HepG2 (cell line): ENCODE measurements around the gene TSKU. TPM values are rescaled to one million over a fixed set of nuclear protein-coding genes. Genes with fewer than 3 reads are reported as not detected.

Experiments used
- CCAR2 ChIP-seq: fragments of 200-400 bp; formaldehyde crosslinking; optimal IDR thresholded peaks from 2 replicates; pipeline ENCODE3; 2018; ENCODE audit warnings: low read depth, mild to moderate bottlenecking, low read length, moderate library complexity
- EHMT2 ChIP-seq: fragments of 200-600 bp; sonication (generic); IDR thresholded peaks from 2 replicates; pipeline ENCODE4 v1.7.0; 2017; ENCODE audit warnings: antibody characterized with exemption, low read depth, low read length, borderline replicate concordance
- GPBP1L1 ChIP-seq: sonication (generic); formaldehyde crosslinking; IDR thresholded peaks from 2 replicates; pipeline ENCODE4 v1.5.0; 2020; ENCODE audit warnings: mild to moderate bottlenecking, missing genetic modification reagents
- HNRNPLL ChIP-seq: fragments of 200-400 bp; formaldehyde crosslinking; IDR thresholded peaks from 2 replicates; pipeline ENCODE4 v1.6.1; 2017; ENCODE audit warnings: mild to moderate bottlenecking, low read depth, low read length; ENCODE audit not compliant: poor library complexity, severe bottlenecking
- ISX ChIP-seq: sonication (generic); formaldehyde crosslinking; conservative IDR thresholded peaks from 2 replicates; pipeline ENCODE4 v1.5.0; 2020; ENCODE audit warnings: missing genetic modification reagents
- KAT8 ChIP-seq: IDR thresholded peaks from 2 replicates; pipeline ENCODE4 v1.6.1; 2016; ENCODE audit warnings: missing genetic modification reagents, missing compliant biosample characterization
- MBNL3 ChIP-seq: fragments of 250-450 bp; sonication (Bioruptor Pico); conservative IDR thresholded peaks from 2 replicates; pipeline ENCODE4 v1.8.0; 2022; ENCODE audit warnings: mild to moderate bottlenecking, inconsistent platforms
- NPAS2 ChIP-seq: sonication (generic); formaldehyde crosslinking; IDR thresholded peaks from 2 replicates; pipeline ENCODE4 v1.8.0; 2022; ENCODE audit warnings: mild to moderate bottlenecking, missing genetic modification reagents, borderline replicate concordance
- PRDM15 ChIP-seq: sonication (generic); formaldehyde crosslinking; IDR thresholded peaks from 2 replicates; pipeline ENCODE4 v1.4.0; 2020; ENCODE audit warnings: missing genetic modification reagents
- SATB2 ChIP-seq: sonication (generic); formaldehyde crosslinking; IDR thresholded peaks from 2 replicates; pipeline ENCODE4 v1.5.0; 2020; ENCODE audit warnings: missing genetic modification reagents
- SMAD3 ChIP-seq: sonication (generic); formaldehyde crosslinking; IDR thresholded peaks from 2 replicates; pipeline ENCODE4 v1.4.0; 2020; ENCODE audit warnings: missing genetic modification reagents
- STAT5B ChIP-seq: sonication (generic); formaldehyde crosslinking; IDR thresholded peaks from 2 replicates; pipeline ENCODE4 v1.4.0; 2020; ENCODE audit warnings: missing genetic modification reagents
- TCF12 ChIP-seq, 2 experiments: fragments of 450-650 bp in 1 of 2; sonication (generic) in 1 of 2; formaldehyde crosslinking in 1 of 2; IDR thresholded peaks; 2 replicates each; pipeline versions ENCODE4 v1.6.1 to v1.8.0; 2017 to 2022; ENCODE audit warnings: antibody characterized with exemption in 1 of 2, mild to moderate bottlenecking in 1 of 2, missing genetic modification reagents in 1 of 2, moderate library complexity in 1 of 2
- TCF7 ChIP-seq: sonication (generic); IDR thresholded peaks from 2 replicates; pipeline ENCODE4 v1.6.1; 2016; ENCODE audit warnings: antibody characterized with exemption, low read depth
- TMF1 ChIP-seq: sonication (generic); formaldehyde crosslinking; IDR thresholded peaks from 2 replicates; pipeline ENCODE4 v1.8.1; 2022; ENCODE audit warnings: low read depth, missing genetic modification reagents
- TOPORS ChIP-seq: sonication (generic); formaldehyde crosslinking; IDR thresholded peaks from 2 replicates; pipeline ENCODE4 v1.8.0; 2023; ENCODE audit warnings: mild to moderate bottlenecking, missing genetic modification reagents
- TRIM24 ChIP-seq: sonication (generic); formaldehyde crosslinking; IDR thresholded peaks from 2 replicates; pipeline ENCODE4 v1.8.0; 2022; ENCODE audit warnings: mild to moderate bottlenecking, missing genetic modification reagents
- ZBTB2 ChIP-seq: sonication (generic); formaldehyde crosslinking; IDR thresholded peaks from 2 replicates; pipeline ENCODE4 v1.8.0; 2022; ENCODE audit warnings: low read depth, missing genetic modification reagents
- ZMYM4 ChIP-seq: sonication (generic); formaldehyde crosslinking; IDR thresholded peaks from 2 replicates; pipeline ENCODE4 v1.8.1; 2023; ENCODE audit warnings: mild to moderate bottlenecking, missing genetic modification reagents
- ZNF232 ChIP-seq: sonication (generic); formaldehyde crosslinking; IDR thresholded peaks from 2 replicates; pipeline ENCODE4 v1.4.0; 2020; ENCODE audit warnings: missing genetic modification reagents, borderline replicate concordance
- ZNF3 ChIP-seq: IDR thresholded peaks from 2 replicates; pipeline ENCODE4 v1.7.0; 2017; ENCODE audit warnings: inconsistent platforms
- ZNF362 ChIP-seq: sonication (generic); formaldehyde crosslinking; IDR thresholded peaks from 2 replicates; pipeline ENCODE4 v1.4.0; 2020; ENCODE audit warnings: missing genetic modification reagents, mild to moderate bottlenecking, borderline replicate concordance
- ZNF530 ChIP-seq: sonication (generic); formaldehyde crosslinking; IDR thresholded peaks from 2 replicates; pipeline ENCODE4 v1.5.0; 2020; ENCODE audit warnings: low read depth, mild to moderate bottlenecking, missing genetic modification reagents
- ZNF607 ChIP-seq: sonication (generic); formaldehyde crosslinking; IDR thresholded peaks from 2 replicates; pipeline ENCODE4 v1.5.1; 2020; ENCODE audit warnings: missing genetic modification reagents, mild to moderate bottlenecking, borderline replicate concordance
- polyA plus RNA-seq, 8 experiments: library from polyadenylated mRNA; depleted of rRNA in 3 of 8; stranded (reverse) in 7 of 8; unstranded in 1 of 8; fragments of >200 nt; fragmentation: Illumina TruSeq in 4 of 8; extraction: Trizol in 4 of 8; gene quantifications; 2 replicates each; pipeline versions ENCODE4 v1.2.1 to v1.2.3, GENCODE V29; 2011 to 2016; ENCODE audit warnings: low read depth in 4 of 8, missing spikeins in 1 of 8, mixed read lengths in 1 of 8; ENCODE audit not compliant: insufficient read depth in 1 of 8
- total RNA-seq, 5 experiments: library from RNA; depleted of rRNA; stranded (reverse); fragments of >200 nt; fragmentation: Illumina TruSeq; extraction: Trizol; gene quantifications; 2 replicates each; pipeline ENCODE4 v1.2.3, GENCODE V29; 2016; ENCODE audit warnings: low read depth in 1 of 5

TSKU gene
- total and polyA plus RNA-seq, 2 of the 13 experiments (the other 11 are each of a cell fraction or from before 2014, with no cell fraction given): 20.3 to 21.4 TPM

- no peak for TF ChIP-seq CCAR2
- no peak for TF ChIP-seq ZNF362 (CRISPR knock-in tag)
- TF ChIP-seq NPAS2: no peak
- no peak for TF ChIP-seq TCF12 (IDR thresholded peaks at IDR 0.05)
- TF ChIP-seq TCF12 (CRISPR knock-in tag; IDR thresholded peaks at IDR 0.05): no peak; the same call in 1 of the 2 replicates
- no peak for TF ChIP-seq SMAD3 (CRISPR knock-in tag)
- no peak for TF ChIP-seq HNRNPLL
- TF ChIP-seq ZBTB2 (CRISPR knock-in tag): no peak
- no peak for TF ChIP-seq ZNF3 (CRISPR knock-in tag)
- TF ChIP-seq EHMT2: no peak
- TF ChIP-seq MBNL3 (CRISPR knock-in tag): no peak
- TF ChIP-seq TRIM24 (CRISPR knock-in tag): no peak
- no peak for TF ChIP-seq ZNF530 (CRISPR knock-in tag)
- TF ChIP-seq TOPORS (CRISPR knock-in tag): no peak
- TF ChIP-seq SATB2 (CRISPR knock-in tag): no peak
- TF ChIP-seq ISX (CRISPR knock-in tag): no peak
- TF ChIP-seq ZNF232 (CRISPR knock-in tag): no peak
- TF ChIP-seq GPBP1L1 (CRISPR knock-in tag): no peak
- no peak; the same call in 1 of the 2 replicates for TF ChIP-seq ZNF607 (CRISPR knock-in tag)
- TF ChIP-seq PRDM15 (CRISPR knock-in tag): no peak
- no peak for TF ChIP-seq STAT5B
- TF ChIP-seq TCF7: no peak
- TF ChIP-seq KAT8 (CRISPR knock-in tag): no peak
- no peak; the same call in 1 of the 2 replicates for TF ChIP-seq ZMYM4 (CRISPR knock-in tag)
- no peak; the same call in 1 of the 2 replicates for TF ChIP-seq TMF1 (CRISPR knock-in tag)
Observed at GRCh38 chr11:76783294-76783895, at the start of gene TSKU (continued).
